Activated T-cell treated with anti-CD3 and anti-CD28 coated beads, Interleukin-2, amount 50 U/mL, for 72 hours (primary cell): Measurements from ENCODE around the gene LYPLAL1. TPM values are rescaled to one million over a fixed set of nuclear protein-coding genes. Genes with fewer than 3 reads are reported as not detected.
"Not testable (repeated sequence)": the region's sequence is repeated elsewhere in the genome, so short reads cannot be mapped to it uniquely, and the experiment has no call there.

Experiments used
- ATAC-seq, 2 donors: fragments of 150-1000 bp; cut with Tn5 transposase; replicated peaks in 1 of 2; 2 replicates each; pipeline ENCODE4 v1.10.0; 2021; ENCODE audit warnings: moderate library complexity in 2 of 2, mild to moderate bottlenecking in 1 of 2
- DNase-seq, 2 donors: peaks; one replicate each; pipeline ENCODE4 v3.0.0; 2021 to 2022; ENCODE audit warnings: mixed read lengths in 1 of 2
- H3K27ac Mint-ChIP-seq: one replicate; pipeline ENCODE4 v1.8.0; 2022; ENCODE audit warnings: mild to moderate bottlenecking, moderate library complexity, mixed read lengths
- H3K27me3 Mint-ChIP-seq: one replicate; pipeline ENCODE4 v1.8.0; 2022; ENCODE audit warnings: low read depth, mixed read lengths
- H3K36me3 Mint-ChIP-seq, 2 donors: one replicate each; pipeline ENCODE4 v1.8.0; 2022; ENCODE audit warnings: mixed read lengths in 2 of 2, mild to moderate bottlenecking in 1 of 2; ENCODE audit not compliant: insufficient read depth in 2 of 2
- H3K4me1 Mint-ChIP-seq: one replicate; pipeline ENCODE4 v1.8.0; 2022; ENCODE audit warnings: low read depth, mixed read lengths
- H3K4me3 Mint-ChIP-seq, 2 donors: one replicate each; pipeline ENCODE4 v1.8.0; 2022; ENCODE audit warnings: mild to moderate bottlenecking in 2 of 2, mixed read lengths in 2 of 2, moderate library complexity in 2 of 2
- H3K9me3 Mint-ChIP-seq, 2 donors: one replicate each; pipeline ENCODE4 v1.8.0; 2022; ENCODE audit warnings: mixed read lengths in 2 of 2
- total RNA-seq, 2 donors: library from RNA; stranded (reverse); gene quantifications; one replicate each; pipeline ENCODE4 v1.2.3, GENCODE V29; 2022

Gene LYPLAL1
- total RNA-seq, 2 donors from 2014 or later: 27.6 to 28.9 TPM

GRCh38 chr1:219236933-219237610 is 63.4 kb downstream of the LYPLAL1 start:
- Mint-ChIP-seq H3K27ac (no peak overlapping the region), H3K4me1 (no peaks in the 10 kb centered on the region), H3K9me3 (no peaks in the 10 kb centered on the region), H3K36me3 (no peaks in the 10 kb centered on the region), H3K4me3 (no peak overlapping the region), H3K27me3 (no peaks in the 10 kb centered on the region)
- ATAC-seq (no peak), DNase-seq (no peak)

GRCh38 chr1:219239518-219239917 is 65.8 kb downstream of the LYPLAL1 start:
- H3K36me3 Mint-ChIP-seq: no peaks in the 10 kb centered on the region
- H3K4me3 Mint-ChIP-seq: no peak overlapping the region
- no peak for DNase-seq
- H3K4me1 Mint-ChIP-seq: no peaks in the 10 kb centered on the region
- no peaks in the 10 kb centered on the region for H3K9me3 Mint-ChIP-seq
- H3K27me3 Mint-ChIP-seq: no peaks in the 10 kb centered on the region
- no peak overlapping the region for H3K27ac Mint-ChIP-seq
- no peak for ATAC-seq

- H3K27ac Mint-ChIP-seq: peak overlapping the region; percentile 44
- DNase-seq (no peak), ATAC-seq (no peak)
- H3K9me3 Mint-ChIP-seq: no peaks in the 10 kb centered on the region
- no peaks in the 10 kb centered on the region for H3K4me1 Mint-ChIP-seq
- H3K36me3 Mint-ChIP-seq: no peaks in the 10 kb centered on the region
- no peaks in the 10 kb centered on the region for H3K27me3 Mint-ChIP-seq
- H3K4me3 Mint-ChIP-seq: no peak overlapping the region
Measured at GRCh38 chr1:219244864-219245263, 71.2 kb downstream of the LYPLAL1 start.

- ATAC-seq (no peak), DNase-seq (no peak)
- peaks cover 0 to 3% of the 10 kb centered on the region in 2 donors for H3K36me3 Mint-ChIP-seq
- no peak overlapping the region for H3K27ac Mint-ChIP-seq
- H3K27me3 Mint-ChIP-seq: no peaks in the 10 kb centered on the region
- H3K9me3 Mint-ChIP-seq: peaks cover 0 to 5% of the 10 kb centered on the region in 2 donors
- H3K4me1 Mint-ChIP-seq: no peaks in the 10 kb centered on the region
- H3K4me3 Mint-ChIP-seq: no peak overlapping the region
Measured at GRCh38 chr1:219247441-219247840, 73.8 kb downstream of the LYPLAL1 start.

- H3K27ac Mint-ChIP-seq, H3K4me1 Mint-ChIP-seq, DNase-seq, H3K36me3 Mint-ChIP-seq, H3K27me3 Mint-ChIP-seq, H3K4me3 Mint-ChIP-seq, ATAC-seq: not testable (repeated sequence)
- peaks cover 1 to 15% of the 10 kb centered on the region in 2 donors for H3K9me3 Mint-ChIP-seq
Measured at GRCh38 chr1:219250468-219250867, 76.8 kb downstream of the LYPLAL1 start.

- Mint-ChIP-seq H3K4me3 (no peak overlapping the region), H3K36me3 (peaks cover 4 to 12% of the 10 kb centered on the region in 2 donors), H3K4me1 (no peaks in the 10 kb centered on the region), H3K27ac (no peak overlapping the region), H3K9me3 (peaks cover 1 to 21% of the 10 kb centered on the region in 2 donors), H3K27me3 (no peaks in the 10 kb centered on the region)
- DNase-seq (no peak), ATAC-seq (no peak)
Measured at GRCh38 chr1:219257751-219258150, 84.1 kb downstream of the LYPLAL1 start.

- H3K27me3 Mint-ChIP-seq: no peaks in the 10 kb centered on the region
- DNase-seq (no peak), ATAC-seq (no peak)
- H3K27ac Mint-ChIP-seq: no peak overlapping the region
- no peak overlapping the region for H3K4me3 Mint-ChIP-seq
- peaks cover 4 to 6% of the 10 kb centered on the region in 2 donors for H3K36me3 Mint-ChIP-seq
- H3K9me3 Mint-ChIP-seq: peaks cover 0 to 11% of the 10 kb centered on the region in 2 donors
- no peaks in the 10 kb centered on the region for H3K4me1 Mint-ChIP-seq
Measured at GRCh38 chr1:219261454-219261853, 87.8 kb downstream of the LYPLAL1 start.
